Astrocyte (in vitro differentiated cells and primary cell): Measurements from ENCODE around the gene GNAI2.

Source experiments
- CTCF ChIP-seq: IDR thresholded peaks from 2 replicates; pipeline ENCODE4 v1.5.1; 2011; ENCODE audit warnings: low read depth, mild to moderate bottlenecking, inconsistent platforms, low read length, moderate library complexity; ENCODE audit not compliant: insufficient read depth
- EZH2 ChIP-seq: IDR thresholded peaks from 2 replicates; pipeline ENCODE4 v1.6.1; 2012; ENCODE audit warnings: mild to moderate bottlenecking, low read length, inconsistent platforms; ENCODE audit not compliant: insufficient read depth

DNA sequence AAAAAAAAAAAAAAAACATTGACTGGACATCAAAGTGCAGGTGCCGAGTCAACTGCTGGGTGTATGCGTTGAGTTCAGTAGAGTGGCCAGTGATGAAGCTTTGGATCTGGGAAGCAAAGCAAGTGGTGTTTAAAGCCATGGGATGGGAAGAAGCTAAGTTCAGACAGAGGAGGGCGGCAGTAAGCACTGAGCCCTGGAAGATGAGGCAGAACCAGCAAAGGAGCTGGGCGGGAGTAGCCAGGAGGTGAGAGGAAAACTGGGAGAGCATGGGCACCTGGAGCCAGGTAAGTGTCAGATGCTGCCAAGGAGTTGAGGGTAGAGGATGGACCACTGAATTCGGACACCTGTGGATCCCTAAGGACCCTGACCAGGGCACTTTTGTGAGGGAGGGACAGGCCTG, 11.4 kb upstream of the GNAI2 start:
- no peak for TF ChIP-seq EZH2
- no peak for TF ChIP-seq CTCF
